Ovary (tissue), 3 donors: ENCODE data around the gene CACNB4.

Experiments used
- CTCF ChIP-seq, 3 donors: fragments of 450-650 bp in 2 of 3; fragments of 200-600 bp in 1 of 3; IDR thresholded peaks; one replicate each; pipeline versions ENCODE4 v1.5.1 to v1.8.0; 2016 to 2022; ENCODE audit warnings: antibody characterized with exemption in 3 of 3, mild to moderate bottlenecking in 1 of 3
- EP300 ChIP-seq: sonication (generic); formaldehyde crosslinking; IDR thresholded peaks from one replicate; pipeline ENCODE4 v1.6.1; 2017; ENCODE audit warnings: antibody characterized with exemption
- donor health status: DM: no; HTN: no; CAD: no.

GRCh38 chr2:152114366-152114765 lies 15.5 kb upstream of the CACNB4 start:
- TF ChIP-seq CTCF (IDR thresholded peaks at IDR 0.05) (no peak), EP300 (no peak)
